Measurements from ENCODE around the gene TCHP.

- TF ChIP-seq GATA2 (IDR thresholded peaks at IDR 0.05; ENCODE audit: low read depth, low read length) (peak; percentile 44; the same call in 1 of the 2 replicates), GATA3 (IDR thresholded peaks at IDR 0.05; ENCODE audit: low read depth, low read length) (no peak)
These were observed 12.8 kb downstream of the TCHP start for GRCh38 chr12:109912855-109913321.

Data from SH-SY5Y (cell line).